Stomach (tissue), 9 donors: ENCODE results near the gene NMUR2. TPM values are rescaled to one million over a fixed set of nuclear protein-coding genes. Genes with fewer than 3 reads are reported as not detected.

Experiments
- DNase-seq, 2 donors: peaks; one replicate each; pipeline versions ENCODE4 v3.0.0 to v3.0.0-alpha.2; 2013 to 2019
- H3K27ac ChIP-seq, 5 donors: fragments of 200-600 bp in 4 of 5; sonication (generic) in 4 of 5; one replicate each; pipeline ENCODE4 v1.5.1; 2013 to 2019; ENCODE audit warnings: mild to moderate bottlenecking in 1 of 5, moderate library complexity in 1 of 5
- H3K27me3 ChIP-seq, 3 donors: fragments of 200-600 bp; sonication (generic); one replicate each; pipeline ENCODE4 v1.5.1; 2017 to 2019; ENCODE audit warnings: mixed run types in 1 of 3
- H3K36me3 ChIP-seq, 4 donors: fragments of 200-600 bp; sonication (generic); 1 replicate in 3 of 4; 2 replicates in 1 of 4; pipeline ENCODE4 v1.5.1; 2016 to 2019
- H3K4me1 ChIP-seq, 4 donors: fragments of 200-600 bp; sonication (generic); one replicate each; pipeline ENCODE4 v1.5.1; 2016 to 2019
- H3K4me3 ChIP-seq, 4 donors: fragments of 200-600 bp; sonication (generic) in 3 of 4; one replicate each; pipeline ENCODE4 v1.5.1; 2016 to 2019; ENCODE audit warnings: mild to moderate bottlenecking in 1 of 4
- H3K9me3 ChIP-seq, 4 donors: fragments of 200-600 bp; sonication (generic); one replicate each; pipeline ENCODE4 v1.5.1; 2016 to 2019
- EP300 ChIP-seq: sonication (generic); formaldehyde crosslinking; IDR thresholded peaks from one replicate; pipeline ENCODE4 v1.6.1; 2017; ENCODE audit warnings: antibody characterized with exemption
- POLR2A ChIP-seq, 4 donors: fragments of 450-650 bp; IDR thresholded peaks; one replicate each; pipeline ENCODE4 v1.6.1; 2016; ENCODE audit warnings: antibody characterized with exemption in 4 of 4, control low read depth in 2 of 4, mild to moderate bottlenecking in 1 of 4, moderate library complexity in 1 of 4
- POLR2AphosphoS5 ChIP-seq, 3 donors: sonication (generic); formaldehyde crosslinking; IDR thresholded peaks; one replicate each; pipeline ENCODE4 v1.6.1; 2016; ENCODE audit warnings: antibody characterized with exemption in 3 of 3
- whole genome bisulfite sequencing, 5 donors: extraction: QIAGEN DNeasy Blood & Tissue Kit in 3 of 5; methylation state at CpG; one replicate each; pipeline versions ENCODE4 v1.1.5 to v1.1.7; 2013 to 2018; 5-methylcytosine and 5-hydroxymethylcytosine counted together
- intact Hi-C: fragments of 100-400 bp; cut with DNase I; formaldehyde crosslinking; loops from one replicate; pipeline ENCODE4 v1.15.1; 2023; ENCODE audit warnings: low total_unique reads
- polyA plus RNA-seq, 3 donors: library from polyadenylated mRNA; stranded (reverse); fragments of 200-250 nt; gene quantifications; one replicate each; pipeline ENCODE4 v1.2.3, GENCODE V29; 2013
- total RNA-seq, 5 donors: library from RNA; depleted of rRNA; stranded (reverse); fragments of >200 nt; gene quantifications; one replicate each; pipeline versions ENCODE4 v1.1.0 to v1.2.3, GENCODE V29; 2014 to 2016
- TF ChIP-seq, protein P1 (sequence below), 7 experiments: fragments of 450-650 bp in 4 of 7; fragments of 200-600 bp in 3 of 7; sonication (generic) in 3 of 7; IDR thresholded peaks; one replicate each; pipeline ENCODE4 v1.5.1; 2016 to 2019; ENCODE audit warnings: antibody characterized with exemption in 7 of 7, control low read depth in 2 of 7, mild to moderate bottlenecking in 1 of 7
- donor health status: healthy with polysubstance abuse.
- donor health status: Bipolar disorder and iron deficiency.
- donor health status: healthy.

The NMUR2 gene
- total and polyA plus RNA-seq, 8 donors: 0.37 TPM; not detected in 7

GRCh38 chr5:152427721-152428120 is 22.6 kb upstream of the NMUR2 start:
- intact Hi-C loops: no loop called here

DNA sequence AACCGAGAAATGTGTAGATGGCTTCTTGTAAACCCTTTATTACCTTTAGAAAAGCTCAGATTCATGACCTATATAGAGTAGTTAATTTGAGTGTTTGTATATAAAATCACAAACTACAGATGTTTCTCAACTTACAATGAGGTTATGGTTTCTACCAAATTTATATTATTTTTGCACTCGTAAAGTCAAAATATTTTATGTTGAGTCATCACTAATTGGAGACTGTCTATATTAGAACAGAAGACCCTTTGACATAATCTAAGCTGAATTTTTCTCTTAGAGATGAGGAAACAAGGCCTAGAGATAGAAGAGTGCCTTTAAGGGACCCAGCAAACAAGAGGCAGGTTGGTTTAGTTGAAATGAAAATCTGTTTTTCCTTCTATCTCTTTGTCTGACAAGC is 20.0 kb upstream of the NMUR2 start:
- H3K27me3 ChIP-seq: no peaks in the 10 kb centered on the region
- H3K4me3 ChIP-seq: no peak overlapping the region
- no peaks in the 10 kb centered on the region for H3K9me3 ChIP-seq
- TF ChIP-seq EP300 (no peak), POLR2A (IDR thresholded peaks at IDR 0.05) (no peak), POLR2AphosphoS5 (IDR thresholded peaks at IDR 0.05) (no peak)
- TF ChIP-seq, protein P1, sequence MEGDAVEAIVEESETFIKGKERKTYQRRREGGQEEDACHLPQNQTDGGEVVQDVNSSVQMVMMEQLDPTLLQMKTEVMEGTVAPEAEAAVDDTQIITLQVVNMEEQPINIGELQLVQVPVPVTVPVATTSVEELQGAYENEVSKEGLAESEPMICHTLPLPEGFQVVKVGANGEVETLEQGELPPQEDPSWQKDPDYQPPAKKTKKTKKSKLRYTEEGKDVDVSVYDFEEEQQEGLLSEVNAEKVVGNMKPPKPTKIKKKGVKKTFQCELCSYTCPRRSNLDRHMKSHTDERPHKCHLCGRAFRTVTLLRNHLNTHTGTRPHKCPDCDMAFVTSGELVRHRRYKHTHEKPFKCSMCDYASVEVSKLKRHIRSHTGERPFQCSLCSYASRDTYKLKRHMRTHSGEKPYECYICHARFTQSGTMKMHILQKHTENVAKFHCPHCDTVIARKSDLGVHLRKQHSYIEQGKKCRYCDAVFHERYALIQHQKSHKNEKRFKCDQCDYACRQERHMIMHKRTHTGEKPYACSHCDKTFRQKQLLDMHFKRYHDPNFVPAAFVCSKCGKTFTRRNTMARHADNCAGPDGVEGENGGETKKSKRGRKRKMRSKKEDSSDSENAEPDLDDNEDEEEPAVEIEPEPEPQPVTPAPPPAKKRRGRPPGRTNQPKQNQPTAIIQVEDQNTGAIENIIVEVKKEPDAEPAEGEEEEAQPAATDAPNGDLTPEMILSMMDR (IDR thresholded peaks at IDR 0.05): no peak
- intact Hi-C loops: no loop called here
- H3K4me1 ChIP-seq: no peaks in the 10 kb centered on the region
- no peaks in the 10 kb centered on the region for H3K36me3 ChIP-seq
- H3K27ac ChIP-seq: no peak overlapping the region
- 76 to 92% (median 86%) methylated on average over 2 of the region's 2 CpGs for WGBS, 5 donors
- DNase-seq: no peak

More at GRCh38 chr5:152427721-152428120, 22.6 kb upstream of the NMUR2 start:
- Histone ChIP-seq H3K9me3 (no peaks in the 10 kb centered on the region), H3K27ac (no peak overlapping the region), H3K4me1 (no peaks in the 10 kb centered on the region), H3K4me3 (no peak overlapping the region), H3K27me3 (no peaks in the 10 kb centered on the region), H3K36me3 (no peaks in the 10 kb centered on the region)
- DNase-seq: peak in 1 of 2 donors; percentile 57
- 62 to 76% (median 64%) methylated on average over 3 of the region's 3 CpGs for WGBS, 5 donors
- TF ChIP-seq, protein P1 (IDR thresholded peaks at IDR 0.05): no peak
- no peak for TF ChIP-seq POLR2A (IDR thresholded peaks at IDR 0.05)
- no peak for TF ChIP-seq EP300

DNA sequence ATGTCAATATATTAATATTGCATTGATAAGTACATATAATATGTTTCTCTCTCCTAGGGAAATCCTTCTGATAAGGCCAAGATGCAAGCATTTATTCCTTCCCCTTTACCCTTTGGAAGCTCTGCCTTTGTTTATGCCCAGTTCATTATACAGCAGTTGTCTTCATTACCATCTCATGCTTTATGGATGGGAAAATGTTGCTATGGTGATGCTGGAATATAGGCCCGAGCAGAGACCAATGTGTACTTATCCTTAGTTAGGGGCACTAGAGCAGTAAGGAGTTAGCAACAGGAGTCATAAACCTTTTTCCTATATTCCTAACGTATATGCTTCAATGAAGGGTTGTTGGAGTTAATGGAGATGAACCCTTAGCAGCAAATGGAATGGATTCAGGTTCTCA is 19.4 kb upstream of the NMUR2 start:
- Histone ChIP-seq H3K27ac (no peak overlapping the region), H3K9me3 (no peaks in the 10 kb centered on the region), H3K4me1 (no peaks in the 10 kb centered on the region), H3K4me3 (no peak overlapping the region), H3K36me3 (no peaks in the 10 kb centered on the region), H3K27me3 (no peaks in the 10 kb centered on the region)
- intact Hi-C loops: no loop called here
- TF ChIP-seq EP300: no peak
- no peak for TF ChIP-seq POLR2AphosphoS5 (IDR thresholded peaks at IDR 0.05)
- no peak for TF ChIP-seq POLR2A (IDR thresholded peaks at IDR 0.05)
- TF ChIP-seq, protein P1 (IDR thresholded peaks at IDR 0.05): no peak
- DNase-seq: no peak
- 77 to 89% (median 87%) methylated on average over 2 of the region's 2 CpGs for WGBS, 5 donors

GRCh38 chr5:152422081-152422480 is 17.0 kb upstream of the NMUR2 start:
- H3K27ac ChIP-seq: no peak overlapping the region
- H3K27me3 ChIP-seq: no peaks in the 10 kb centered on the region
- 69 to 83% (median 79%) methylated on average over 2 of the region's 2 CpGs for WGBS, 5 donors
- H3K4me1 ChIP-seq: no peaks in the 10 kb centered on the region
- intact Hi-C loops: no loop called here
- no peak for DNase-seq
- H3K36me3 ChIP-seq: no peaks in the 10 kb centered on the region
- H3K4me3 ChIP-seq: no peak overlapping the region
- no peaks in the 10 kb centered on the region for H3K9me3 ChIP-seq
- no peak for TF ChIP-seq EP300
- no peak for TF ChIP-seq POLR2A (IDR thresholded peaks at IDR 0.05)
- TF ChIP-seq, protein P1 (IDR thresholded peaks at IDR 0.05): no peak
- no peak for TF ChIP-seq POLR2AphosphoS5 (IDR thresholded peaks at IDR 0.05)
